Spleen (tissue), 11 donors: ENCODE data around the gene NRXN3. TPM values are rescaled to one million over a fixed set of nuclear protein-coding genes. Genes with fewer than 3 reads are reported as not detected.

Source experiments
- DNase-seq: peaks from one replicate; pipeline ENCODE4 v3.0.0-alpha.2; 2020
- H3K27ac ChIP-seq, 8 donors: fragments of 200-600 bp; sonication (generic) in 7 of 8; 1 replicate in 4 of 8; 2 replicates in 4 of 8; pipeline versions ENCODE4 v1.5.0 to v1.8.0; 2016 to 2021; ENCODE audit warnings: inconsistent platforms in 4 of 8, mild to moderate bottlenecking in 4 of 8, moderate library complexity in 1 of 8
- H3K27me3 ChIP-seq, 7 donors: fragments of 200-600 bp; sonication (generic) in 6 of 7; replicated peaks in 1 of 7; 1 replicate in 4 of 7; 2 replicates in 3 of 7; pipeline versions ENCODE4 v1.5.0 to v1.8.0; 2016 to 2021; ENCODE audit warnings: inconsistent platforms in 3 of 7, mild to moderate bottlenecking in 1 of 7
- H3K36me3 ChIP-seq, 6 donors: fragments of 200-600 bp; sonication (generic) in 5 of 6; 1 replicate in 4 of 6; 2 replicates in 2 of 6; pipeline versions ENCODE4 v1.5.0 to v1.8.0; 2016 to 2021; ENCODE audit warnings: inconsistent platforms in 2 of 6
- H3K4me1 ChIP-seq, 6 donors: fragments of 200-600 bp; sonication (generic) in 5 of 6; 1 replicate in 3 of 6; 2 replicates in 3 of 6; pipeline versions ENCODE4 v1.5.0 to v1.8.0; 2016 to 2021; ENCODE audit warnings: inconsistent platforms in 3 of 6
- H3K4me3 ChIP-seq, 8 donors: fragments of 200-600 bp; sonication (generic) in 7 of 8; 1 replicate in 4 of 8; 2 replicates in 4 of 8; pipeline versions ENCODE4 v1.5.0 to v1.8.0; 2016 to 2021; ENCODE audit warnings: inconsistent platforms in 4 of 8, mild to moderate bottlenecking in 4 of 8, moderate library complexity in 2 of 8
- H3K9me3 ChIP-seq, 8 donors: fragments of 200-600 bp; sonication (generic) in 7 of 8; 1 replicate in 4 of 8; 2 replicates in 4 of 8; pipeline versions ENCODE4 v1.5.0 to v1.8.0; 2016 to 2021; ENCODE audit warnings: inconsistent platforms in 4 of 8
- POLR2A ChIP-seq, 3 donors: fragments of 450-650 bp; IDR thresholded peaks; one replicate each; pipeline ENCODE4 v1.5.1; 2017; ENCODE audit warnings: antibody characterized with exemption in 3 of 3, mild to moderate bottlenecking in 1 of 3
- POLR2AphosphoS5 ChIP-seq, 3 donors: sonication (generic); formaldehyde crosslinking; IDR thresholded peaks; one replicate each; pipeline ENCODE4 v1.5.1; 2017; ENCODE audit warnings: antibody characterized with exemption in 3 of 3
- WGBS, 5 donors: extraction: QIAGEN DNeasy Blood & Tissue Kit in 3 of 5; methylation state at CpG; one replicate each; pipeline versions ENCODE4 v1.1.5 to v1.1.7; 2013 to 2018; 5-methylcytosine and 5-hydroxymethylcytosine counted together
- intact Hi-C: fragments of 100-400 bp; cut with DNase I; formaldehyde crosslinking; loops from one replicate; pipeline ENCODE4 v1.15.0; 2023; ENCODE audit warnings: low total_unique reads
- polyA plus RNA-seq, 3 donors: library from polyadenylated mRNA; stranded (reverse); fragments of 200-250 nt; gene quantifications; one replicate each; pipeline ENCODE4 v1.2.1, GENCODE V29; 2013
- total RNA-seq, 7 donors: library from RNA; depleted of rRNA in 3 of 7; stranded (reverse); fragments of >200 nt in 3 of 7; fragmentation: NEBNext Ultra II Directional in 4 of 7; extraction: Animal tissue kit (Norgen Biotek cat#: 25700) in 4 of 7; gene quantifications; one replicate each; pipeline versions ENCODE4 v1.1.0 to v1.2.1, GENCODE V29; 2016 to 2021
- TF ChIP-seq, protein P1 (sequence below), 11 experiments: fragments of 200-600 bp in 7 of 11; fragments of 450-650 bp in 4 of 11; sonication (generic) in 4 of 11; IDR thresholded peaks in 8 of 11; conservative IDR thresholded peaks in 3 of 11; 1 replicate in 7 of 11; 2 replicates in 4 of 11; pipeline versions ENCODE4 v1.4.0 to v1.8.0; 2016 to 2021; ENCODE audit warnings: antibody characterized with exemption in 11 of 11, inconsistent platforms in 4 of 11, mild to moderate bottlenecking in 1 of 11
- donor health status: healthy with polysubstance abuse.
- donor health status: DM: no; HTN: no; CAD: no; lungs with moderate emphysema.
- donor health status: DM: no; HTN: no; CAD: no.
- donor health status: Bipolar disorder and iron deficiency.
- donor health status: healthy.
- donor health status: DM: no; HTN: no; CAD: no.
- donor health status: DM: yes; HTN: yes; CAD: no.

The NRXN3 gene
- total and polyA plus RNA-seq, 10 donors, result 0.21 to 11.5 (median 1.6) TPM

DNA sequence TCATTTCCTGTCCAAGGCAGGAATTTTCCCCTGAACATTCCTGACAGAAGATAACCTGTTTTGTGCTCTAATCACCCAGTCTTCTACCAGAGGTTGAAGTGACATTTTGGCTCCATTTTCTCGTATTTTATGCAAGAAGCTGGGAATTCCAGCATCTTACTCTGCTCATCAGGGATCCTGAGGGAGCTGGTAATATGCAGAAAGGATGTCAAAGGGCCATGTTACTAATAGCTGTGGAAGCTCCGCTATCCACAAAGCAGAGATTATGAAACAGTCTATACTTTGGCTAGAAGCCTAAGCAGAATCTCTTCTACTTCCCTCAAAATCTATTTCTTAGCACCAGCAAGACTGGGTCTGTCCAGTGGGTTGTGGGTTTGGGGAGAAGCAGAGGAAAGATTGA is 1428.2 kb downstream of the NRXN3 start:
- Histone ChIP-seq H3K27ac (no peak overlapping the region), H3K36me3 (no peaks in the 10 kb centered on the region), H3K4me1 (no peaks in the 10 kb centered on the region), H3K9me3 (no peaks in the 10 kb centered on the region), H3K4me3 (no peak overlapping the region), H3K27me3 (no peaks in the 10 kb centered on the region)
- no peak for TF ChIP-seq POLR2AphosphoS5 (IDR thresholded peaks at IDR 0.05)
- TF ChIP-seq, protein P1, sequence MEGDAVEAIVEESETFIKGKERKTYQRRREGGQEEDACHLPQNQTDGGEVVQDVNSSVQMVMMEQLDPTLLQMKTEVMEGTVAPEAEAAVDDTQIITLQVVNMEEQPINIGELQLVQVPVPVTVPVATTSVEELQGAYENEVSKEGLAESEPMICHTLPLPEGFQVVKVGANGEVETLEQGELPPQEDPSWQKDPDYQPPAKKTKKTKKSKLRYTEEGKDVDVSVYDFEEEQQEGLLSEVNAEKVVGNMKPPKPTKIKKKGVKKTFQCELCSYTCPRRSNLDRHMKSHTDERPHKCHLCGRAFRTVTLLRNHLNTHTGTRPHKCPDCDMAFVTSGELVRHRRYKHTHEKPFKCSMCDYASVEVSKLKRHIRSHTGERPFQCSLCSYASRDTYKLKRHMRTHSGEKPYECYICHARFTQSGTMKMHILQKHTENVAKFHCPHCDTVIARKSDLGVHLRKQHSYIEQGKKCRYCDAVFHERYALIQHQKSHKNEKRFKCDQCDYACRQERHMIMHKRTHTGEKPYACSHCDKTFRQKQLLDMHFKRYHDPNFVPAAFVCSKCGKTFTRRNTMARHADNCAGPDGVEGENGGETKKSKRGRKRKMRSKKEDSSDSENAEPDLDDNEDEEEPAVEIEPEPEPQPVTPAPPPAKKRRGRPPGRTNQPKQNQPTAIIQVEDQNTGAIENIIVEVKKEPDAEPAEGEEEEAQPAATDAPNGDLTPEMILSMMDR (IDR thresholded peaks at IDR 0.05 in 8 of 11, conservative IDR thresholded peaks at IDR 0.05 in 3 of 11), result no peak
- WGBS, 5 donors, result 60 to 71% (median 68%) methylated on average over 2 of the region's 2 CpGs
- intact Hi-C loops, result no loop called here
- no peak for DNase-seq

DNA sequence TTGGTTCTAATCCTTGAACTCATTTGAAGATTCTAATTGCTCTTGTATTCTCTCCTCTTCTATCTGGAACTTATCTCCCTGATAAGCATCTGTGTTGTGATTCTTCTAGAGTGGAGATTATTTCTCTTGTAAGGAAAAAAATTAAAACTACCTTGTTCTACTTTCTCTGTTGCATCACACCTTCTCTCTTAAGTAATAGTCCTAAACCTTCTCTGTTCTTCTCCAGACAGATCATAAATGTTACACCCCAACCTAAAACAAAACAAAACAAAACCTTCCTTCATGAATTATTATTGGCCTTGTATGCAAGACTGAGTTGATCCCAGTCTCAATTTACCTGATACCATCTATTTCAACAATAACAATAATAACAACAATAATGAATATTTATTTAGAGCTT is 1429.1 kb downstream of the NRXN3 start:
- Histone ChIP-seq H3K9me3 (peaks cover 0 to 7% (median 0%) of the 10 kb centered on the region in 8 donors), H3K4me3 (no peak overlapping the region), H3K36me3 (no peaks in the 10 kb centered on the region), H3K4me1 (no peaks in the 10 kb centered on the region), H3K27me3 (no peaks in the 10 kb centered on the region), H3K27ac (no peak overlapping the region)
- intact Hi-C loops, result no loop called here
- DNase-seq, result no peak
- no peak for TF ChIP-seq POLR2A (IDR thresholded peaks at IDR 0.05)
- TF ChIP-seq POLR2AphosphoS5 (IDR thresholded peaks at IDR 0.05), result no peak
- TF ChIP-seq, protein P1 (IDR thresholded peaks at IDR 0.05 in 8 of 11, conservative IDR thresholded peaks at IDR 0.05 in 3 of 11), result no peak

DNA sequence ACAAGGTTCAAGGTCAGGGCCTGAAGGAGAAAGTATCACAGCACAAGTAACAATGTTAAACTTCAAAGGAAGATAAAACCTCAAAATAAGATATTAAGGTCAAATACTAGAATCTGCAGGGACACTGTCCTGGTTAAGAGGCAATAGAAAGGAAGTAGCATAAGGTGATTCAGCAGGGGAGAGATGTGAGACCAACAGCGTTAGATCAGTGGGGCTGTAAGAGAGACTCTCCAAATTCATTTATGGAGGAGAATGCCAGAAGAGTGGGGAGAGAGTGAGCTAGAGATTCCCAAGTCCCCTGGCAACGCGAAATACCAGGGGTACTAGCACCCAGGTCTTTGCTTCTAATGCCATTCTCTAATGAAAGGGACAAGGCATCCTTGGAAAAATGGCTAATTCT is 1430.2 kb downstream of the NRXN3 start:
- DNase-seq, result no peak
- no peak for TF ChIP-seq POLR2AphosphoS5 (IDR thresholded peaks at IDR 0.05)
- TF ChIP-seq POLR2A (IDR thresholded peaks at IDR 0.05), result no peak
- TF ChIP-seq, protein P1 (IDR thresholded peaks at IDR 0.05 in 8 of 11, conservative IDR thresholded peaks at IDR 0.05 in 3 of 11), result no peak
- Histone ChIP-seq H3K27ac (no peak overlapping the region), H3K27me3 (no peaks in the 10 kb centered on the region), H3K4me3 (no peak overlapping the region), H3K4me1 (no peaks in the 10 kb centered on the region), H3K36me3 (no peaks in the 10 kb centered on the region), H3K9me3 (peaks cover 0 to 12% (median 0%) of the 10 kb centered on the region in 8 donors)
- 43 to 83% (median 81%) methylated on average over 3 of the region's 3 CpGs for WGBS, 5 donors
- intact Hi-C loops, result no loop called here

DNA sequence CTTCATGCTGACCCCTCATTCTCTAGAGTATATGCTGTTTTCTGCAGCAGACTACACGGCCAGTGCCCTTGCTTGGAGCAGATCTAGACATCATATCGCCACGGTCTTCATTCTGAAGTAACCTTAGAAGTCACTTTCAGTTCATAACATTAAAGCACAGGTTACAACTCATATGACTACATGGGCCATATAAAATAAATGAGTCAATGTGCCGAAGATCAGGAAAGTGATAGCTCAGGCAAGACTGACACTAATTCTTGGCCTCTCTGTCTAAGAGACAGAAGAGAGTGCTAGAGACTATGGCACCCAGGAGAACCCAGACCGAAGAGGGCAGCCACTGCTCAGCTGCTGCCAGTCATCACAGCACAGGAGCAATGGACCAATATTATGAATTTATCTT is 1431.4 kb downstream of the NRXN3 start:
- TF ChIP-seq POLR2A (IDR thresholded peaks at IDR 0.05), result no peak
- H3K4me1 ChIP-seq, result no peaks in the 10 kb centered on the region
- intact Hi-C loops, result no loop called here
- peaks cover 0 to 12% (median 0%) of the 10 kb centered on the region in 8 donors for H3K9me3 ChIP-seq
- no peak for DNase-seq
- H3K4me3 ChIP-seq, result no peak overlapping the region
- H3K36me3 ChIP-seq, result no peaks in the 10 kb centered on the region
- 72 to 89% (median 81%) methylated on average over 5 of the region's 5 CpGs for WGBS, 5 donors
- no peaks in the 10 kb centered on the region for H3K27me3 ChIP-seq
- no peak overlapping the region for H3K27ac ChIP-seq

DNA sequence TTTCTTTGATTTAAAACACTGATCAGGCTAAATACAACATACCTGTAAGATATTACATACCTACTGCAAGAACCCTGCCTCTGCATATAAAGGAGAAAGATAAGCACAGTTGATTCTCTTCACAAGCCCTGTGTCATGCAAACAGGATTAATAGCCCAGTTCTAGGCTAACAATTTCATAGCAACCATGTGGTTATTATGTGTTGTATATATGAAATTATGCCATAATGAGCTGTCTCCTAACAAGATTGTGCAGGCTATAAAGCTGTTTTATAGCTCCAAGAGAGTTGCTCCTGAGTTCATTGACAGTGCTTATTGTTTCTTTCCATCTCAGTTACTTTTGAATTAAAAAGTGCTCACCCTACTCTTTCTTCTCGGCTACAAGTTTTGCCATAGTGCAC is 1431.9 kb downstream of the NRXN3 start:
- Histone ChIP-seq H3K36me3 (no peaks in the 10 kb centered on the region), H3K27ac (no peak overlapping the region), H3K4me3 (no peak overlapping the region), H3K4me1 (no peaks in the 10 kb centered on the region), H3K27me3 (no peaks in the 10 kb centered on the region), H3K9me3 (peaks cover 0 to 12% (median 0%) of the 10 kb centered on the region in 8 donors)
- TF ChIP-seq POLR2A (IDR thresholded peaks at IDR 0.05), result no peak
- TF ChIP-seq POLR2AphosphoS5 (IDR thresholded peaks at IDR 0.05), result no peak
- TF ChIP-seq, protein P1 (IDR thresholded peaks at IDR 0.05 in 8 of 11, conservative IDR thresholded peaks at IDR 0.05 in 3 of 11), result no peak
- 76 to 92% (median 83%) methylated on average over 1 of the region's 1 CpG for WGBS, 5 donors
- no peak for DNase-seq
- intact Hi-C loops, result no loop called here
